GM18502 (cell line): ENCODE data around the gene TBR1.

Source experiments
- ATAC-seq: cut with Tn5 transposase; IDR thresholded peaks from one replicate; pipeline ENCODE4 v1.9.1; 2021; ENCODE audit warnings: mild to moderate bottlenecking; ENCODE audit not compliant: unreplicated experiment, poor library complexity

The TBR1 gene

GRCh38 chr2:161414042-161415033, 1.8 kb upstream of the TBR1 start:
- peak; percentile 53 for ATAC-seq

DNA sequence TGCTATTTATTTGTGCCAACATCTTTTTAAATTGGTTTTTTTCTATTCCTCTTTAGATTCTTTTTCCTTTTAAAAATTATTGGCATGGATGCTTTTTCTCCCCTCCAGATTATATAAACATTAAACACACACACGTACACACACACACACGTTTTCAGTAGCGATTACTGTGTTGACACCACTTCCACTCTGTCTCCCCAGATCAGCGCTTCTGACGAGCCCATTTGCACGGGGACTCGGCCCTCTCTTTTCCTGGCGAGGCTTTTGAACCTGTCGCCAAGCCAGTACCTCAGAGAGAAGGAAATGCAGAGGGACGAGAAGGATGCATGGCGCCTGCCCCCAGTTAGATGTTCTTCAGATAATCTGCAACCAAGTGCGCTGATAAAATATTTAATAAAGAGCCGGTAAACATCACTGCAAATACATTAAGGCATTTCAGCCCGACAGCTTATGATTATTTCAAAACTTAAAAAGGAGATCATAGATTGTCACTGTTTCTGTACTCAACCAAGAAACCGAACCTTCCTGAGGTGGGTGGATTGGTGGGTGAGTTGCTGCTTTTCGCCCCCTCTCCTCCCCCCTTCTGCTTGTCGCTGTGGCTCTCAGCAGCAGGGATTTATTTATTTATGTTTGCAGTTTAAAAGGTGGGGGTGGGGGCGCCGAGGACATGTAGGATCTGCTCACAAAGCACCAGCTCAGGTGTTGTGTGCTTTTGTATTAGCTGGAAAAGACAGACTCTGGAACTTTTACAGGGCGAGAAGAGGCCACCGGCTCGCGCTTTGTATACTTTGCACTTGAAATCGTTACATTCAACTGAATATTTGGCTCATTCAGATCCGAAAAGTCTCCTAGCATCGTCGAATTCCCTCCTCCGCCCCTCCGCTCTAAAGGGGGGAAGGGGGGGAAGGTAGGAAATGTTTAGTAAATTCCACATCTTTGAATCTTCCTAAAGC, 787 bp upstream of the TBR1 start:
- ATAC-seq: peak; percentile 32

- no peak for ATAC-seq
Observed at GRCh38 chr2:161416708-161417437, 776 bp downstream of the TBR1 start.

DNA sequence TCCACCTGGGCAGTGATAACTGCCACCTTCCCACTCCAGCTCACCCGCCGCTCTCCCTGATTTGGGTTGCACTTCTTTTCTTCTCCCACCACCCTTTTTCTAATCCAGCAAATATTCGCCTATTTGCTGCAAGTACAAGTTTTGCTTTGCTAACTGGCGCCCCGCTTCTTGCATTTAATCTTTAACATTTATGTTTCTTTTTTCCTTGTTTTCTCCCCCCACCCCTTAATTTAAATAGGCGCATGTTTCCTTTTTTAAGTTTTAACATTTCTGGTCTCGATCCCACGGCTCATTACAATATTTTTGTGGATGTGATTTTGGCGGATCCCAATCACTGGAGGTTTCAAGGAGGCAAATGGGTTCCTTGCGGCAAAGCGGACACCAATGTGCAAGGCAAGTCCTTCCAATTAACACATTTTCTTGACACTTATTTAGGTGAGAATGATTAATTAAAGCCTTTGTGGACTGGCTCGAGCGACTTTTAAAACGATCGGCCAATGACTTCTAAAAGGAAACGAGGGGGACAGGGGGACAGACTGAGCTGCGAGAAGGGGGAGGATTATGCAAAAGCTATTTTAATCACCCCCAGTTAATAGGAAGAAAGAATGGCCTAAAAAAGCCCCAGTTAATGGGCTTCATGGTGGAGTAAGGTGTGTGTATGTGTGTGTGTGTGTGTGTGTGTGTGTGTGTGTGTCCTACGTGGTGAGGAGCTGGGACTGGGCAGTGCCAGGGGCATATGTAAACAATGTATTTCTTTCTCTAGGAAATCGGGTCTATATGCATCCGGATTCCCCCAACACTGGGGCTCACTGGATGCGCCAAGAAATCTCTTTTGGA, 1.6 kb downstream of the TBR1 start:
- no peak for ATAC-seq

DNA sequence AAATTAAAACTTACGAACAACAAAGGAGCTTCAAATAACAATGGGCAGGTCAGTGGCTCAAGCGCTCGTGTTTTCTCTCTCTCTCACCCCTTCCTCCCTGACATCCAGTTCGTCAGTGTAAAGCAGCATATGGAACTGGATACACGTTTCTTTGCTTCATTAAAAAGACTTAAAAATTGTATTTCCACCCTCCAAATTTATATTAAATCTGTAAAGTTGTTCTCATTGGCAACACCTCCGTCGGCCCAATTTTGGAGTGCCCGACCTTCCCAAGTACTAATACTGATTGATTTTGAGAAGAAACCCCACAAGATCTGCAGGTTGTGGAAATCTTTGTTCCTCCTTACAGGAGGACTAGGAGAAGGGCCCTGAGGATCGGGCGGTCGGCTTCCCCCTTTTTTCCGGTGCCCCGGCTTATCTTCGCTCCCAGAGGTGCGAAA, 2.2 kb downstream of the TBR1 start:
- ATAC-seq: no peak

- ATAC-seq: no peak
Observed at GRCh38 chr2:161418715-161419637, 2.9 kb downstream of the TBR1 start.

DNA sequence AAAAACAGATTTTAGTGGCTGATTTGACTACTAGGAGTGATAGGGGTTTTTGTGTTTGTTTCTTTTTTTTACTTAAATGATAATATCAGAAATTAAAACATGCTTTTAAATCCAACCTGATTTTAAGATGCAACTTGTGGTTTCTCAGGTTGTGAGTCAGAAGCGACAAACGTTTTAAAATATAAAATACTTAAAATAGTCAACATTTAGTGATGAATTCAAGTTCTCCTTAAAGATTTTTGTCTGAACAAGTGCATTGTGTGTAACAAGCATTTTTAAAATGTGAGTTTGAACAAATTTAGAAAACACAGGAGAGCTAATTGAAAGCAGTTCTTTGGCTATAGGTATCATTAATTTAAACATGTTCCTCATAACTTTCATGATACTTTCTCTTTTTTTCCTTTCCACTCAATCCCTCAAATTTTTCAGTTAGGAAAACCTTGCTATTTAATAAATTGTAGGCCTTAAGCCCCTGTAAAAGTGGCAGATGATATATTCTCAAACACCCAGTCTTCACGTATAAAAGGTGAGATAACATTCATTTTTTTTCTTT, 3.6 kb downstream of the TBR1 start:
- ATAC-seq: no peak

DNA sequence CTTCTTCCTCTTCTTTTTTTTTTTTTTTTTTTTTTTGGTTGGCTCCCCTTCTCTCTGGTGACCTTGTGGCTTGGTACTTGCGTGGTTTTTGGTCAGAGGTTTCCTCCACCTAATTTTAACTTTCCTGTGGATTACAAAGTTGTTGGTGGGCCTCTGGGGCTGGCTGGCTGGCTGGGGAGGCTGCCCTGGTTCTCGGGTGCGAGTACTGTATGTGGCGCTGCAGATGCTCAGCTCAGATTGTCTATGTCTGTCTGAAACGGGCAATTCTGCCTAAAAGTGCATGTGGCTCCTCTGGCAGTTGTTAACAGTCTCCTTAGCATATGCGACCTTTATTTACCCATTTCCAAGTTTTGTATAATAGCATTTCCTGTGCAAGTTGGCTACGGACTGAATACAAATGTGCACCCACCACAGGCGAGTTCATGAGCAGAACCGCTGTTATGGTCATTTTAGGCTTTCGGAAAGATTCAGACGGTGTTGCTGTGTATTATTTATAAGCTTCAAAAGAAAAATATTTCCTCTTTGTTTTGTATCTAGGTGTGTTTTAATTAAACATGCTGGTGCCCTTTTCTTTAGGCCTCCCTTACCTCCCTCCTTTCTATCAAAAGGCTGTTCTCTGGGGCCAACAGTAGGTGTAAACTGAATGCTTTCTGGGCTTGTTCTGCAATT, 4.4 kb downstream of the TBR1 start:
- no peak for ATAC-seq

DNA sequence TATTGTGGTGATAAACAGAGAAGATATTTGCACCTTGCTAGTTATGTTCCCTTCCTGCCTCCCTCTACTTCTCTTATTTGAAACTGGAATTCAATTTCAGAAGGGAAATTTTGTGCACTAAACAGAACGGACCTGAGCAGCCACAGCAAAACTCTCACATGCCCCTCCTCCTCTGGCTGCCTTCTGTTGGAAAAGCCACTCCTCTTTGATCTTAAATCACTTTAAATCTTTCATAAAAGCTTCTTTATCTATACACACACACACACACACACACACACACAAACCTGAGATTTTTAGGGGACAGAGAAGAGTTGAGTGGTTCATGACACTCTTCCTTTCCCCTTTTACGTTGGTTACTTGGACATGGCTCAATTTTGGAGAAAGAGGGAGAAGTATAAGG, 5.6 kb downstream of the TBR1 start:
- no peak for ATAC-seq

- ATAC-seq: no peak
Observed at GRCh38 chr2:161422816-161423403, 6.8 kb downstream of the TBR1 start.

DNA sequence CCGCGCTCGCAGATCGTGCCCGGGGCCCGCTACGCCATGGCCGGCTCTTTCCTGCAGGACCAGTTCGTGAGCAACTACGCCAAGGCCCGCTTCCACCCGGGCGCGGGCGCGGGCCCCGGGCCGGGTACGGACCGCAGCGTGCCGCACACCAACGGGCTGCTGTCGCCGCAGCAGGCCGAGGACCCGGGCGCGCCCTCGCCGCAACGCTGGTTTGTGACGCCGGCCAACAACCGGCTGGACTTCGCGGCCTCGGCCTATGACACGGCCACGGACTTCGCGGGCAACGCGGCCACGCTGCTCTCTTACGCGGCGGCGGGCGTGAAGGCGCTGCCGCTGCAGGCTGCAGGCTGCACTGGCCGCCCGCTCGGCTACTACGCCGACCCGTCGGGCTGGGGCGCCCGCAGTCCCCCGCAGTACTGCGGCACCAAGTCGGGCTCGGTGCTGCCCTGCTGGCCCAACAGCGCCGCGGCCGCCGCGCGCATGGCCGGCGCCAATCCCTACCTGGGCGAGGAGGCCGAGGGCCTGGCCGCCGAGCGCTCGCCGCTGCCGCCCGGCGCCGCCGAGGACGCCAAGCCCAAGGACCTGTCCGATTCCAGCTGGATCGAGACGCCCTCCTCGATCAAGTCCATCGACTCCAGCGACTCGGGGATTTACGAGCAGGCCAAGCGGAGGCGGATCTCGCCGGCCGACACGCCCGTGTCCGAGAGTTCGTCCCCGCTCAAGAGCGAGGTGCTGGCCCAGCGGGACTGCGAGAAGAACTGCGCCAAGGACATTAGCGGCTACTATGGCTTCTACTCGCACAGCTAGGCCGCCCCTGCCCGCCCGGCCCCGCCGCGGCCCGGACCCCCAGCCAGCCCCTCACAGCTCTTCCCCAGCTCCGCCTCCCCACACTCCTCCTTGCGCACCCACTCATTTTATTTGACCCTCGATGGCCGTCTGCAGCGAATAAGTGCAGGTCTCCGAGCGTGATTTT, 7.6 kb downstream of the TBR1 start:
- ATAC-seq: no peak

DNA sequence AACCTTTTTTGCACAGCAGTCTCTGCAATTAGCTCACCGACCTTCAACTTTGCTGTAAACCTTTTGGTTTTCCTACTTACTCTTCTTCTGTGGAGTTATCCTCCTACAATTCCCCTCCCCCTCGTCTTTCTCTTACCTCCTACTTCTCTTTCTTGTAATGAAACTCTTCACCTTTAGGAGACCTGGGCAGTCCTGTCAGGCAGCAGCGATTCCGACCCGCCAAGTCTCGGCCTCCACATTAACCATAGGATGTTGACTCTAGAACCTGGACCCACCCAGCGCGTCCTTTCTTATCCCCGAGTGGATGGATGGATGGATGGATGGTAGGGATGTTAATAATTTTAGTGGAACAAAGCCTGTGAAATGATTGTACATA, 8.3 kb downstream of the TBR1 start:
- ATAC-seq: no peak

GRCh38 chr2:161424891-161425727, 9.0 kb downstream of the TBR1 start:
- ATAC-seq: no peak

DNA sequence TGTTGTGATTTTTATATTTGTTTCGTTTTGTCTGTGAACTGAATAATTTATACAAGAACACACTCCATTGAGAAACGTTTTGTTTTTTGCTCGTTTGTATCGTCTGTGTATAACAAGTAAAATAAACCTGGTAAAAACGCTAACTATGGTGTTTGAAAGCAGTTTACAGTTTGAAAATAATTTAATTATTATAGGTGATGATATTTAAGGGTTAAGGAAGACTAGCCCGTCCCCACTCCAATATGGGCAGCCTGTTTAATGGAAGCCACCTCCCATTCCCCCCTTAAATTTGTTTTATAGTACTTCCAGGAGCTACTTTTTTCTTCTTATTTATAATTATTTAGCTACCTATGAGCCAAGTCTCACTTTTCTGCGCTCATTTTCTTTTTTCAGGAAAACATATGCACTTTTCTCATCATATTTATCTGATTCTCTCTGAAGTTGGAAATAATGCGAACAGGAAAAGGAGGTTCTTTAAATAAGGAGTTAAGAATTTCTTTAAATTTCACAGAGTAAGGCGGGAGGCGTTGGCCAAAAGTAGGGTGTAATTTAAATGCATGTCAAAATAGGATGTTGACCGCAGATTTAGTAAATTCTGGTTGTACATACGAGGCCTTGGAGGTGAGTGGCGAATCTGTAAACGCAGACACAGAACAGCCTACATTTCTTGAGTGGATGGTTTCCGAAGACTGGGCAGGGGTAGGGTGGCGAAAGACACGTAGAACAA, 9.8 kb downstream of the TBR1 start:
- ATAC-seq: no peak
